Right lobe of liver (tissue), 6 donors: ENCODE measurements around the gene PER2. TPM values are rescaled to one million over a fixed set of nuclear protein-coding genes. Genes with fewer than 3 reads are reported as not detected.
A peak's percentile ranks its signal among the peaks of the same experiment; 100 is the strongest.

Experiments used
- ATAC-seq, 4 donors: fragments of 200-7000 bp; cut with Tn5 transposase; one replicate each; pipeline ENCODE4 v1.9.1; 2020; ENCODE audit warnings: mild to moderate bottlenecking in 4 of 4, moderate library complexity in 4 of 4
- DNase-seq, 3 donors: peaks; one replicate each; pipeline ENCODE4 v3.0.0-alpha.2; 2020
- H3K27ac ChIP-seq, 3 donors: fragments of 200-600 bp; one replicate each; pipeline ENCODE4 v1.8.0; 2022
- H3K27me3 ChIP-seq, 2 donors: fragments of 200-600 bp; one replicate each; pipeline ENCODE4 v1.8.0; 2022
- H3K36me3 ChIP-seq, 4 donors: fragments of 200-600 bp; sonication (generic) in 1 of 4; one replicate each; pipeline versions ENCODE4 v1.5.1 to v1.8.0; 2017 to 2022; ENCODE audit warnings: control low read depth in 1 of 4
- H3K4me1 ChIP-seq, 4 donors: fragments of 200-600 bp; sonication (generic) in 1 of 4; one replicate each; pipeline versions ENCODE4 v1.5.1 to v1.8.0; 2017 to 2022; ENCODE audit warnings: control low read depth in 1 of 4
- H3K4me3 ChIP-seq, 3 donors: fragments of 200-600 bp; one replicate each; pipeline ENCODE4 v1.8.0; 2022
- H3K9me3 ChIP-seq, 4 donors: fragments of 200-600 bp; sonication (generic) in 1 of 4; one replicate each; pipeline versions ENCODE4 v1.5.1 to v1.8.0; 2017 to 2022; ENCODE audit warnings: control low read depth in 1 of 4
- CTCF ChIP-seq, 4 donors: fragments of 200-600 bp in 3 of 4; fragments of 450-650 bp in 1 of 4; IDR thresholded peaks; one replicate each; pipeline versions ENCODE4 v1.5.1 to v1.8.0; 2016 to 2022; ENCODE audit warnings: antibody characterized with exemption in 4 of 4, mild to moderate bottlenecking in 2 of 4
- POLR2A ChIP-seq: fragments of 450-650 bp; IDR thresholded peaks from one replicate; pipeline ENCODE4 v1.6.1; 2017; ENCODE audit warnings: antibody characterized with exemption, mild to moderate bottlenecking
- WGBS: methylation state at CpG from one replicate; pipeline ENCODE4 v1.1.6; 2018; ENCODE audit warnings: low coverage, low lambda C conversion rate; ENCODE audit not compliant: insufficient coverage; ENCODE audit errors: missing lambda C conversion rate; 5-methylcytosine and 5-hydroxymethylcytosine counted together
- intact Hi-C, 2 donors: fragments of 100-400 bp; cut with DNase I; formaldehyde crosslinking; loops; one replicate each; pipeline versions ENCODE4 v1.11.2 to v1.14.1; 2022
- total RNA-seq, 6 experiments: library from RNA; depleted of rRNA in 2 of 6; stranded (reverse); fragments of >200 nt in 2 of 6; fragmentation: NEBNext Ultra II Directional in 3 of 6; extraction: Animal tissue kit (Norgen Biotek cat#: 25700) in 3 of 6; gene quantifications; one replicate each; pipeline versions ENCODE4 v1.1.0 to v1.2.4, GENCODE V29; 2016 to 2023
- donor health status: DM: no; HTN: yes; CAD: no.
- donor health status: DM: no; HTN: no; CAD: no.
- donor health status: DM: no; HTN: no; CAD: no.
- donor health status: DM: no; HTN: yes; CAD: no.
- donor health status: DM: no; HTN: yes; CAD: no.

PER2 gene
- total RNA-seq, 6 experiments from 2014 or later: 4.5 to 12.5 (median 6.1) TPM

- H3K27me3 ChIP-seq: no peaks in the 10 kb centered on the region
- ATAC-seq (peak in 3 of 4 donors; percentile 3 to 36 (median 13)), DNase-seq (peak in 1 of 3 donors; percentile 52)
- no peaks in the 10 kb centered on the region for H3K36me3 ChIP-seq
- peak overlapping the region; percentile 94 to 99 (median 94) for H3K27ac ChIP-seq
- H3K9me3 ChIP-seq: no peaks in the 10 kb centered on the region
- TF ChIP-seq CTCF (IDR thresholded peaks at IDR 0.05): no peak
- peak; percentile 14 for TF ChIP-seq POLR2A
- peaks cover 0 to 43% (median 14%) of the 10 kb centered on the region in 4 donors for H3K4me1 ChIP-seq
- 34% methylated on average over 6 of the region's 11 CpGs for WGBS
- intact Hi-C loops: no loop called here
- H3K4me3 ChIP-seq: peak overlapping the region; percentile 65 to 74 (median 72)
Measured at GRCh38 chr2:238286987-238287736, 1.2 kb downstream of the PER2 start.

- peak overlapping the region; percentile 94 to 99 (median 94) for H3K27ac ChIP-seq
- no peaks in the 10 kb centered on the region for H3K9me3 ChIP-seq
- DNase-seq: peak; percentile 68 to 90 (median 88)
- H3K4me3 ChIP-seq: peak overlapping the region in 2 of 3 donors; percentile 65 to 74
- no peaks in the 10 kb centered on the region for H3K36me3 ChIP-seq
- intact Hi-C loops: no loop called here
- ATAC-seq: peak; percentile 51 to 57 (median 55)
- TF ChIP-seq POLR2A (peak; percentile 41), CTCF (IDR thresholded peaks at IDR 0.05) (peak in 1 of 4 donors; percentile 12)
- 20% methylated on average over 5 of the region's 7 CpGs for WGBS
- H3K4me1 ChIP-seq: peaks cover 0 to 43% (median 14%) of the 10 kb centered on the region in 4 donors
- H3K27me3 ChIP-seq: no peaks in the 10 kb centered on the region
Measured at GRCh38 chr2:238286551-238286950, 1.9 kb downstream of the PER2 start.

GRCh38 chr2:238286095-238286494, 2.3 kb downstream of the PER2 start:
- Histone ChIP-seq H3K9me3 (no peaks in the 10 kb centered on the region), H3K4me3 (peak overlapping the region in 1 of 3 donors; percentile 74), H3K36me3 (no peaks in the 10 kb centered on the region), H3K27ac (peak overlapping the region; percentile 94 to 99 (median 94)), H3K27me3 (no peaks in the 10 kb centered on the region), H3K4me1 (peaks cover 0 to 43% (median 14%) of the 10 kb centered on the region in 4 donors)
- peak in 1 of 4 donors; percentile 0 for ATAC-seq
- intact Hi-C loops: no loop called here
- no peak for TF ChIP-seq CTCF (IDR thresholded peaks at IDR 0.05)
- no peak for TF ChIP-seq POLR2A
- 25% methylated on average over 7 of the region's 7 CpGs for WGBS
- no peak for DNase-seq

- 36% methylated on average over 7 of the region's 7 CpGs for WGBS
- DNase-seq (peak; percentile 73 to 92 (median 84)), ATAC-seq (peak; percentile 45 to 67 (median 54))
- peak; percentile 36 for TF ChIP-seq POLR2A
- TF ChIP-seq CTCF (IDR thresholded peaks at IDR 0.05): peak in 1 of 4 donors; percentile 25
- H3K27ac ChIP-seq: peak overlapping the region; percentile 94 to 99 (median 94)
- intact Hi-C loops: no loop called here
- H3K27me3 ChIP-seq: no peaks in the 10 kb centered on the region
- H3K4me1 ChIP-seq: peaks cover 0 to 43% (median 14%) of the 10 kb centered on the region in 4 donors
- no peak overlapping the region for H3K4me3 ChIP-seq
- H3K9me3 ChIP-seq: no peaks in the 10 kb centered on the region
- no peaks in the 10 kb centered on the region for H3K36me3 ChIP-seq
Measured at GRCh38 chr2:238285653-238286082, 2.7 kb downstream of the PER2 start.
